Stimulated activated CD4-positive, alpha-beta T cell treated with anti-CD3 and anti-CD28 coated beads, Interleukin-1b, Interleukin-23, amount 100 ng/mL, for 1 hour (primary cell): ENCODE data around the gene CBY3.
"Not testable (repeated sequence)": the region's sequence is repeated elsewhere in the genome, so short reads cannot be mapped to it uniquely, and the experiment has no call there.

Experiments used
- DNase-seq, 2 donors: peaks; one replicate each; pipeline ENCODE4 v3.0.0-alpha.2; 2020; ENCODE audit warnings: low read depth in 2 of 2

The CBY3 gene

GRCh38 chr5:179680780-179681401 is at the start of gene CBY3:
Gene CBY3, minus strand, starts transcription at chr5:179681034. Its CDS starts 116 bp downstream, at chr5:179680918.
- no peak for DNase-seq

GRCh38 chr5:179730356-179730755 is 49.5 kb upstream of the CBY3 start:
- DNase-seq: no peak

- DNase-seq: no peak
These were observed 48.9 kb upstream of the CBY3 start for GRCh38 chr5:179729727-179730126.

- DNase-seq: no peak
These were observed 48.5 kb upstream of the CBY3 start for GRCh38 chr5:179729303-179729702.

GRCh38 chr5:179727106-179727505 is 46.3 kb upstream of the CBY3 start:
- DNase-seq: no peak

GRCh38 chr5:179724163-179724562 is 43.3 kb upstream of the CBY3 start:
- no peak for DNase-seq

- no peak for DNase-seq
These were observed 39.4 kb upstream of the CBY3 start for GRCh38 chr5:179720222-179720621.

- no peak for DNase-seq
These were observed 35.5 kb upstream of the CBY3 start for GRCh38 chr5:179716286-179716685.

- no peak for DNase-seq
These were observed 19.6 kb upstream of the CBY3 start for GRCh38 chr5:179700401-179700918.

- no peak for DNase-seq
These were observed 18.9 kb upstream of the CBY3 start for GRCh38 chr5:179699616-179700237.

GRCh38 chr5:179698935-179699615 is 18.2 kb upstream of the CBY3 start, which contains the start of gene CANX:
Gene CANX, plus strand, starts transcription at chr5:179698967. Its CDS starts 6,715 bp downstream, at chr5:179705682.
- DNase-seq: no peak

- peak; percentile 94 to 96 for DNase-seq
These were observed 17.4 kb upstream of the CBY3 start for GRCh38 chr5:179697993-179698934.

- not testable (repeated sequence) for DNase-seq
These were observed 16.7 kb upstream of the CBY3 start for GRCh38 chr5:179697543-179697942.

GRCh38 chr5:179697108-179697507 is 16.3 kb upstream of the CBY3 start:
- DNase-seq: no peak

GRCh38 chr5:179696603-179697002 is 15.8 kb upstream of the CBY3 start:
- DNase-seq: no peak

- DNase-seq: no peak
These were observed 13.7 kb upstream of the CBY3 start for GRCh38 chr5:179694561-179694960.

GRCh38 chr5:179689212-179689611 is 8.4 kb upstream of the CBY3 start:
- DNase-seq: not testable (repeated sequence)

GRCh38 chr5:179680014-179680779 is 637 bp downstream of the CBY3 start:
- no peak for DNase-seq

GRCh38 chr5:179679014-179679674 is 1.7 kb downstream of the CBY3 start:
- DNase-seq: peak in 1 of 2 donors; percentile 46
